Measurements from ENCODE around the gene NEUROD2. TPM values are rescaled to one million over a fixed set of nuclear protein-coding genes. Genes with fewer than 3 reads are reported as not detected.
A peak's percentile ranks its signal among the peaks of the same experiment; 100 is the strongest.

NEUROD2 gene
- total and polyA plus RNA-seq, 2 of the 8 experiments (the other 6 are each of a cell fraction or from before 2014, with no cell fraction given) = not detected

DNA sequence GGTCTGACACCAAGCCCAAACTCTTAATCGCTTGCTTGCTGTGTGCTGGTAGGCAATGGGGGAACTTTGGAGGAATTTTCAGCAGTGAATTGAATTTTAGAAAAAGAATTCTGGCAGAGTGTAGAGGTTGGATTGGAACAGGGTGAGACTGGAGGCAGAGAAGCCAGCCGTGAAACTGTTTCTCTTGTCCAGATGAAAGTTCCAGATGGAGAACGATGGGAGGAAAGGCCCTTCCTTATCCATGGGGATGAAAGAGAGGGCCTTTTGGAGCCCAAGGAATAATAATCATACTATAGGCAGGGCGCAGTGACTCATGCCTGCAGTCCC is 26.0 kb downstream of the NEUROD2 start:
- Histone ChIP-seq H3K4ac (replicated peaks; ENCODE audit: insufficient read length, low read depth, low read length) (no peak overlapping the region), H3K23me2 (ENCODE audit: low read depth, low read length) (no peaks in the 10 kb centered on the region), H3K4me3 (ENCODE audit: extremely low read depth in 1 of 4, insufficient read depth in 2 of 4, low read depth in 3 of 4, low read length in 4 of 4) (no peak overlapping the region), H4K91ac (replicated peaks; ENCODE audit: insufficient read length, low read length) (no peak overlapping the region), H2BK20ac (ENCODE audit: low read length) (no peak overlapping the region), H3K27ac (ENCODE audit: low read depth, low read length) (no peak overlapping the region), H2BK12ac (ENCODE audit: low read depth, low read length) (no peak overlapping the region), H3K14ac (ENCODE audit: insufficient read length) (no peak overlapping the region), H2BK15ac (ENCODE audit: low read length) (no peak overlapping the region), H4K20me1 (replicated peaks in 1 of 2; ENCODE audit: control insufficient read depth in 1 of 2, insufficient read depth in 2 of 2, low read length in 2 of 2) (no peaks in the 10 kb centered on the region), H3K4me2 (ENCODE audit: insufficient read depth in 1 of 2, low read depth in 2 of 2, low read length in 2 of 2) (no peak overlapping the region), H4K8ac (ENCODE audit: extremely low read depth, insufficient read depth, low read length) (no peak overlapping the region; the same call in 1 of the 2 replicates), H3K79me1 (ENCODE audit: low read depth, low read length) (no peaks in the 10 kb centered on the region), H3K36me3 (ENCODE audit: control insufficient read depth in 2 of 4, insufficient read depth in 4 of 4, low read length in 3 of 4) (no peaks in the 10 kb centered on the region), H3K23ac (ENCODE audit: insufficient read length) (no peak overlapping the region), H3K4me1 (replicated peaks in 1 of 4; ENCODE audit: control insufficient read depth in 3 of 4, insufficient read depth in 4 of 4, low read length in 3 of 4) (peaks cover 13 to 20% (median 15%) of the 10 kb centered on the region in 4 experiments), H2BK5ac (ENCODE audit: low read depth, low read length) (no peak overlapping the region), H2BK120ac (replicated peaks; ENCODE audit: low read depth, low read length) (no peak overlapping the region), H3K9ac (replicated peaks in 1 of 4; ENCODE audit: extremely low read depth in 1 of 4, low read depth in 3 of 4, low read length in 3 of 4) (no peak overlapping the region), H3K18ac (ENCODE audit: extremely low read depth, low read length) (no peak overlapping the region), H3K9me3 (ENCODE audit: insufficient read depth in 2 of 2, low read depth in 1 of 2, low read length in 1 of 2) (no peaks in the 10 kb centered on the region), H3K56ac (replicated peaks; ENCODE audit: insufficient read length, low read depth, low read length) (no peak overlapping the region), H2AFZ (ENCODE audit: low read length) (no peak overlapping the region), H3K27me3 (replicated peaks in 1 of 4; ENCODE audit: control insufficient read depth in 3 of 4, extremely low read depth in 1 of 4, insufficient read depth in 3 of 4, low read length in 3 of 4) (peaks cover 0 to 4% (median 2%) of the 10 kb centered on the region in 4 experiments; a peak in 2 of 7 replicates), H4K5ac (ENCODE audit: insufficient read length, low read depth, low read length) (no peak overlapping the region), H2AK5ac (ENCODE audit: low read depth, low read length) (no peak overlapping the region), H3K79me2 (ENCODE audit: control insufficient read depth in 1 of 2, insufficient read depth in 2 of 2, low read length in 2 of 2) (no peaks in the 10 kb centered on the region)
- TF ChIP-seq HDAC2 (IDR thresholded peaks at IDR 0.05; ENCODE audit: borderline replicate concordance in 1 of 2, low read depth in 2 of 2, low read length in 2 of 2) = no peak
- peak; percentile 11; the same call in 1 of the 2 replicates for TF ChIP-seq KDM1A (IDR thresholded peaks at IDR 0.05; ENCODE audit: borderline replicate concordance, low read length)
- no peak for FAIRE-seq
- ChIA-PET CTCF (ENCODE audit: partially characterized antibody) (interaction anchor here (0.8 to 11.6 kb wide), 4 partner anchors 16 to 42 kb away, joined by 3 to 167 read pairs (median 107); partner anchors contain the start of gene PPP1R1B), POLR2A (ENCODE audit: partially characterized antibody) (interaction anchor here (0.7 to 1.1 kb wide), 2 partner anchors 14 to 17 kb away, joined by 3 read pairs; no protein-coding TSS in a partner anchor)
- no peak for DNase-seq (ENCODE audit: low read depth in 1 of 2, low spot score in 2 of 2)
- 93% methylated on average over 4 of the region's 4 CpGs; no CpG with 5 or more reads in 1 of the 2 experiments for WGBS, 2 experiments (ENCODE audit: extremely low coverage in 1 of 2, insufficient coverage in 1 of 2, insufficient read length in 1 of 2, insufficient replicate concordance in 2 of 2, low coverage in 1 of 2, low lambda C conversion rate in 2 of 2, missing lambda C conversion rate in 1 of 2)
